ENCODE data around the gene TET3.

The TET3 gene

GRCh38 chr2:74003494-74004211, 18.9 kb downstream of the TET3 start:
- in situ Hi-C loops (cut with HindIII; ENCODE audit: low sequenced_read_pairs) = no loop called here

GRCh38 chr2:74004212-74005182, 19.8 kb downstream of the TET3 start:
- in situ Hi-C loops (cut with HindIII; ENCODE audit: low sequenced_read_pairs) = no loop called here

- in situ Hi-C loops (cut with HindIII; ENCODE audit: low sequenced_read_pairs) = no loop called here
Measured at GRCh38 chr2:74005786-74006185, 21.1 kb downstream of the TET3 start.

GRCh38 chr2:74006459-74006858, 21.7 kb downstream of the TET3 start:
- in situ Hi-C loops (cut with HindIII; ENCODE audit: low sequenced_read_pairs) = no loop called here

- in situ Hi-C loops (cut with HindIII; ENCODE audit: low sequenced_read_pairs) = no loop called here
Measured at GRCh38 chr2:74007121-74007520, 22.4 kb downstream of the TET3 start.

GRCh38 chr2:74007711-74008110, 23.0 kb downstream of the TET3 start:
- in situ Hi-C loops (cut with HindIII; ENCODE audit: low sequenced_read_pairs) = no loop called here

- in situ Hi-C loops (cut with HindIII; ENCODE audit: low sequenced_read_pairs) = no loop called here
Measured at GRCh38 chr2:74008761-74009395, 24.2 kb downstream of the TET3 start.

- in situ Hi-C loops (cut with HindIII; ENCODE audit: low sequenced_read_pairs) = no loop called here
Measured at GRCh38 chr2:74009577-74009976, 24.9 kb downstream of the TET3 start.

- in situ Hi-C loops (cut with HindIII; ENCODE audit: low sequenced_read_pairs) = no loop called here
Measured at GRCh38 chr2:74010087-74010541, 25.4 kb downstream of the TET3 start.

GRCh38 chr2:74011246-74011645, 26.5 kb downstream of the TET3 start:
- in situ Hi-C loops (cut with HindIII; ENCODE audit: low sequenced_read_pairs) = no loop called here

GRCh38 chr2:74014813-74015212, 30.1 kb downstream of the TET3 start:
- in situ Hi-C loops (cut with HindIII; ENCODE audit: low sequenced_read_pairs) = no loop called here

GRCh38 chr2:74017223-74017622, 32.5 kb downstream of the TET3 start:
- in situ Hi-C loops (cut with HindIII; ENCODE audit: low sequenced_read_pairs) = no loop called here

GRCh38 chr2:74019516-74019915, 34.8 kb downstream of the TET3 start:
- in situ Hi-C loops (cut with HindIII; ENCODE audit: low sequenced_read_pairs) = no loop called here

GRCh38 chr2:74020702-74021406, 36.1 kb downstream of the TET3 start:
- in situ Hi-C loops (cut with HindIII; ENCODE audit: low sequenced_read_pairs) = no loop called here

GRCh38 chr2:74021407-74021755, 36.7 kb downstream of the TET3 start:
- in situ Hi-C loops (cut with HindIII; ENCODE audit: low sequenced_read_pairs) = no loop called here

GRCh38 chr2:74024216-74024615, 39.5 kb downstream of the TET3 start:
- in situ Hi-C loops (cut with HindIII; ENCODE audit: low sequenced_read_pairs) = no loop called here

- in situ Hi-C loops (cut with HindIII; ENCODE audit: low sequenced_read_pairs) = no loop called here
Measured at GRCh38 chr2:74025971-74026612, 41.4 kb downstream of the TET3 start.

- in situ Hi-C loops (cut with HindIII; ENCODE audit: low sequenced_read_pairs) = no loop called here
Measured at GRCh38 chr2:74026687-74027241, 42.1 kb downstream of the TET3 start.

GRCh38 chr2:74027496-74027895, 42.8 kb downstream of the TET3 start:
- in situ Hi-C loops (cut with HindIII; ENCODE audit: low sequenced_read_pairs) = no loop called here

- in situ Hi-C loops (cut with HindIII; ENCODE audit: low sequenced_read_pairs) = no loop called here
Measured at GRCh38 chr2:74028290-74028689, 43.6 kb downstream of the TET3 start.
